Activated T-cell treated with anti-CD3 and anti-CD28 coated beads for 48 hours (primary cell): ENCODE measurements around the gene MAP7D3.
"Not testable (repeated sequence)": the region's sequence is repeated elsewhere in the genome, so short reads cannot be mapped to it uniquely, and the experiment has no call there.

Source experiments
- DNase-seq: peaks from one replicate; pipeline ENCODE4 v3.0.0-alpha.2; 2020; ENCODE audit warnings: low read depth

The MAP7D3 gene

GRCh38 chrX:136250191-136251040, 784 bp downstream of the MAP7D3 start:
- DNase-seq, result peak; percentile 30

- no peak for DNase-seq
These were observed 5.0 kb downstream of the MAP7D3 start for GRCh38 chrX:136246201-136246600.

- DNase-seq, result not testable (repeated sequence)
These were observed 13.4 kb downstream of the MAP7D3 start for GRCh38 chrX:136237849-136238248.

GRCh38 chrX:136237074-136237473, 14.1 kb downstream of the MAP7D3 start:
- no peak for DNase-seq

GRCh38 chrX:136228839-136229207, 22.4 kb downstream of the MAP7D3 start:
- DNase-seq, result no peak

GRCh38 chrX:136227948-136228838, 23.0 kb downstream of the MAP7D3 start:
- no peak for DNase-seq

GRCh38 chrX:136227074-136227473, 24.1 kb downstream of the MAP7D3 start:
- no peak for DNase-seq

- DNase-seq, result no peak
These were observed 29.2 kb downstream of the MAP7D3 start for GRCh38 chrX:136221851-136222513.

- DNase-seq, result no peak
These were observed 30.2 kb downstream of the MAP7D3 start for GRCh38 chrX:136220951-136221350.

GRCh38 chrX:136220540-136220939, 30.7 kb downstream of the MAP7D3 start:
- no peak for DNase-seq

- no peak for DNase-seq
These were observed 31.3 kb downstream of the MAP7D3 start for GRCh38 chrX:136219893-136220292.

- DNase-seq, result no peak
These were observed 35.6 kb downstream of the MAP7D3 start for GRCh38 chrX:136215559-136215958.

- DNase-seq, result no peak
These were observed 36.6 kb downstream of the MAP7D3 start for GRCh38 chrX:136214551-136214950.

GRCh38 chrX:136212557-136213111, 38.6 kb downstream of the MAP7D3 start:
- no peak for DNase-seq

GRCh38 chrX:136211766-136212556, 39.2 kb downstream of the MAP7D3 start:
- no peak for DNase-seq

- no peak for DNase-seq
These were observed 40.4 kb downstream of the MAP7D3 start for GRCh38 chrX:136210806-136211205.

GRCh38 chrX:136210243-136210642, 41.0 kb downstream of the MAP7D3 start:
- no peak for DNase-seq

- DNase-seq, result no peak
These were observed 41.4 kb downstream of the MAP7D3 start for GRCh38 chrX:136209751-136210150.

- DNase-seq, result no peak
These were observed 42.0 kb downstream of the MAP7D3 start for GRCh38 chrX:136209016-136209738.

- DNase-seq, result no peak
These were observed 43.7 kb downstream of the MAP7D3 start for GRCh38 chrX:136207546-136207945.

GRCh38 chrX:136206916-136207315, 44.3 kb downstream of the MAP7D3 start:
- DNase-seq, result no peak
